ENCODE results near the gene WDR62. TPM values are rescaled to one million over a fixed set of nuclear protein-coding genes. Genes with fewer than 3 reads are reported as not detected.

Gene WDR62
- total and polyA plus RNA-seq, 5 experiments from 2014 or later: 0.13 to 2.5 (median 1.1) TPM; not detected in 1

DNA sequence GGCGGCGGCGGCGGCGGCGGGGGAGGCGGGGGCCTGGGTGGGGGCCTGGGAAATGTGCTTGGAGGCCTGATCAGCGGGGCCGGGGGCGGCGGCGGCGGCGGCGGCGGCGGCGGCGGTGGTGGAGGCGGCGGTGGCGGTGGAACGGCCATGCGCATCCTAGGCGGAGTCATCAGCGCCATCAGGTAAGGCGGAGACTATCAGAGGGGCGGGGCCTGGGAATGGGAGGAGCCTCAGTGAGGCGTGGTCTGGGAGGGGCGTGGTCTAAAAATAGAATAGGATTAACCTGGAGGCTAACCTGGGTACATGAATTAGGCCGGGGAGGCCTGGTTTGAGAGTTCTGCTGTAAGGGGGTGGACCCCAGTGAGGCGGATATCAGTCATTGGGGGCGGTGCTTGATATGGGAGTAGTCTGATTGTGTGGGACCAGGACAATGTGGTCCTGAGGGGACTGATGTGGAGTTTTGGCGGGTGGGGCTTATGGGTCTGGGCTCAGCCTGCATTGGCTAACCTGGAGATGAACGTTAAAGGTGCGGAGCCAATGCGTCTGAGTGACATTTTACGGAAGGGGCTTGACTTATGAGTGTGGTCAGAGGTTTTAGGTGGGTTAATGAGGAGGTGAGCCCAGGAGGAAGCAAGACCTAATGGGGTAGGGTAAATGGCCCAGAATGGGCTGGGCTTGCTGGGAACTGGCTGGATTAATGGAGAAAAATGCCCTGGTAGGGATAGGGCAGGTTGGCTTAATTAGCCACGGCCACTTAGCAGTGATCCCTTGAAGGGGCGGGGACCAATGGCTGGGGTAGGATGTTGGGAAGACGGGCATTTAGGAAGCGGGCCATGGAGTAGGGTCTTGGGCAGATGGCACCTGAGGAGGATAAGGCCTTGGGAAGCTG is 86.6 kb downstream of the WDR62 start:
- peaks cover 0 to 42% (median 12%) of the 10 kb centered on the region in 3 donors for H3K36me3 Mint-ChIP-seq
- peak overlapping the region; percentile 82 to 97 (median 95) for H3K27ac Mint-ChIP-seq
- POLR2A ChIA-PET: interaction anchor here (0.6 to 2.2 kb wide), 6 partner anchors 13 to 477 kb away, joined by 4 to 23 read pairs (median 8); partner anchors contain the start of genes POLR2I, TBCB, ZNF146 and ZNF565
- ATAC-seq: peak; percentile 70 to 77
- peak overlapping the region; percentile 92 to 96 (median 95) for H3K4me3 Mint-ChIP-seq
- H3K4me1 Mint-ChIP-seq: peaks cover 13 to 22% (median 19%) of the 10 kb centered on the region in 4 donors
- H3K9me3 Mint-ChIP-seq: peaks cover 0 to 2% (median 0%) of the 10 kb centered on the region in 9 donors
- peak; percentile 77 to 93 (median 90) for DNase-seq
- no peaks in the 10 kb centered on the region for H3K27me3 Mint-ChIP-seq

DNA sequence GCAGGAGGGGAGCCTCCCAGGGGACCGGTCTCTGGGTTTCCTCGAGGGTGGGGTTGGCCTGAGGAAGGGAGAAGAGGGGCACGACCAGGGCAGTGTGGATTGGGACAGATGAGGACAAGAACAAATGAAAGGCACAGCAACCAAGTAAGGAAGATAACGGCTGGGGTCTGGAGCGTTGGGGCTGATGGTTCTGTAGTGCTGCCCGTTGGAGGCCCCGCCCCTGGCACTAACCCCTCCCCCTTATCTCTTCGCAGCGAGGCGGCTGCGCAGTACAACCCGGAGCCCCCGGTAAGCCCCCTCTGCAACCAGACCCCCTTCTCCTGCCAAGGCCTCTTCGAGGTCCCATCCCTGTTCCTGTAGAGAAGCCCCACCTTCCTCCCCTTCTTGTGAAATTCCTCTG is 87.3 kb downstream of the WDR62 start:
- Mint-ChIP-seq H3K4me3 (peak overlapping the region in 4 of 10 donors; percentile 93 to 96 (median 95)), H3K36me3 (peaks cover 0 to 50% (median 13%) of the 10 kb centered on the region in 3 donors), H3K9me3 (peaks cover 0 to 2% (median 0%) of the 10 kb centered on the region in 9 donors), H3K27ac (peak overlapping the region in 8 of 10 donors; percentile 52 to 97 (median 93)), H3K4me1 (peaks cover 15 to 19% (median 19%) of the 10 kb centered on the region in 4 donors), H3K27me3 (no peaks in the 10 kb centered on the region)
- POLR2A ChIA-PET: no interaction called here
- DNase-seq: no peak
- ATAC-seq: no peak

DNA sequence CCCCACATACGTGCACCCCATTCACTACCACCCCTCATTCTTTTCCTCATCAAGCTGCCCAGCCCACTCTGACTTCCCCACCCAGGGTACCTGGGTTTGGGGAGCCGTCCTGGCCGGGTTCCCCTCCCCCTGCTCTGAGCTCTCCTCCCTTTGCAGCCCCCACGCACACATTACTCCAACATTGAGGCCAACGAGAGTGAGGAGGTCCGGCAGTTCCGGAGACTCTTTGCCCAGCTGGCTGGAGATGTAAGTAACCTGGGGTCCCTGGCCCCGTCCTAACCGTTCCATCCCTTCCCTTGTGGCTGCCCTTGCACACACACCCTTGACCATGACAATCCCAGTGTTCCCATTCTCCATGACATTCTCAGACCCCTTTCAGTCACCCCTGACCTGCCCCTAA is 87.8 kb downstream of the WDR62 start:
- Mint-ChIP-seq H3K27me3 (no peaks in the 10 kb centered on the region), H3K27ac (peak overlapping the region in 5 of 10 donors; percentile 32 to 77 (median 45)), H3K9me3 (peaks cover 0 to 2% (median 0%) of the 10 kb centered on the region in 9 donors), H3K36me3 (peaks cover 0 to 54% (median 15%) of the 10 kb centered on the region in 3 donors), H3K4me3 (peak overlapping the region in 4 of 10 donors; percentile 6 to 95 (median 58)), H3K4me1 (peaks cover 15 to 19% (median 19%) of the 10 kb centered on the region in 4 donors)
- POLR2A ChIA-PET: no interaction called here
- ATAC-seq: no peak
- no peak for DNase-seq

DNA sequence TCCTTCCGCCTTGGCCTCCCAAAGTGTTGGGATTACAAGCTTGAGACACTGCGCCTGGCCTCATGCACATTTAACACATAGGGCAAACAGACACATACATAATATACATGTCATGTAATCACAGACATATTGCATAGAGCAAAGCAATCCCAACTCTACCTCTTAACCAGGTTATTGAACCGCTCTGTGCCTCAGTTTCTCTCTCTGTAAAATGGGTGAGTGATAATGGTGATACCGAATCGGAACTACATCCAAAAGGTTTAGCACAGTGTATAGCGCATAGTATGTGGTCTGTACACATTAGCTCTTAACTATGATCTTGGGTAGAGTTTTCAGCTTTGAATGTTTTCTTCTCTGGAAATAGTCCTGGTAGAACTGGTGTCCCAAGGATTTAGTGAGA is 89.9 kb downstream of the WDR62 start:
- POLR2A ChIA-PET: interaction anchor here (1.0 kb wide), 2 partner anchors 17 to 205 kb away, joined by 3 read pairs; no protein-coding TSS in a partner anchor
- no peak for DNase-seq

DNA sequence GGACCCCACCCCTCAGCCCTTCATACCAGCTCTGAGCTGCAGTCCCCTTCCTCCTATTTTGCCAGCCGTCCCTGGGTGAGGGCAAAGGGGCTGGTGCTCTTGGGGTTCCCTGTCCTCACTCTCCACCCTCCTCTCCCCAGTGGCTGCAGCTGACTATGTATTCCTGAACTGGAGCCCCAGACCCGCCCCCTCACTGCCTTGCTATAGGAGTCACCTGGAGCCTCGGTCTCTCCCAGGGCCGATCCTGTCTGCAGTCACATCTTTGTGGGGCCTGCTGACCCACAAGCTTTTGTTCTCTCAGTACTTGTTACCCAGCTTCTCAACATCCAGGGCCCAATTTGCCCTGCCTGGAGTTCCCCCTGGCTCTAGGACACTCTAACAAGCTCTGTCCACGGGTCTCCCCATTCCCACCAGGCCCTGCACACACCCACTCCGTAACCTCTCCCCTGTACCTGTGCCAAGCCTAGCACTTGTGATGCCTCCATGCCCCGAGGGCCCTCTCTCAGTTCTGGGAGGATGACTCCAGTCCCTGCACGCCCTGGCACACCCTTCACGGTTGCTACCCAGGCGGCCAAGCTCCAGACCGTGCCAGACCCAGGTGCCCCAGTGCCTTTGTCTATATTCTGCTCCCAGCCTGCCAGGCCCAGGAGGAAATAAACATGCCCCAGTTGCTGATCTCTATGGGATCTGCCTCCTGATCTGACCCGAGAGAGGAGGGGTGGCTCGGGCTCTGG is 95.1 kb downstream of the WDR62 start:
- ATAC-seq (no peak), DNase-seq (no peak)
- Mint-ChIP-seq H3K36me3 (peaks cover 0 to 67% (median 20%) of the 10 kb centered on the region in 3 donors), H3K27ac (peak overlapping the region in 1 of 10 donors; percentile 29), H3K4me1 (peaks cover 2 to 8% (median 6%) of the 10 kb centered on the region in 4 donors), H3K27me3 (no peaks in the 10 kb centered on the region), H3K4me3 (peak overlapping the region in 1 of 10 donors; percentile 18), H3K9me3 (no peaks in the 10 kb centered on the region)
- POLR2A ChIA-PET: interaction anchor here (1.1 to 1.4 kb wide), 2 partner anchors 13 to 14 kb away, joined by 3 read pairs; no protein-coding TSS in a partner anchor

More for the DNA sequence above, 89.9 kb downstream of the WDR62 start:
- Mint-ChIP-seq H3K36me3 (peaks cover 0 to 75% (median 26%) of the 10 kb centered on the region in 3 donors), H3K4me1 (peaks cover 10 to 20% (median 17%) of the 10 kb centered on the region in 4 donors), H3K9me3 (peaks cover 0 to 2% (median 0%) of the 10 kb centered on the region in 9 donors), H3K27me3 (no peaks in the 10 kb centered on the region), H3K4me3 (no peak overlapping the region), H3K27ac (no peak overlapping the region)
- no peak for ATAC-seq

DNA sequence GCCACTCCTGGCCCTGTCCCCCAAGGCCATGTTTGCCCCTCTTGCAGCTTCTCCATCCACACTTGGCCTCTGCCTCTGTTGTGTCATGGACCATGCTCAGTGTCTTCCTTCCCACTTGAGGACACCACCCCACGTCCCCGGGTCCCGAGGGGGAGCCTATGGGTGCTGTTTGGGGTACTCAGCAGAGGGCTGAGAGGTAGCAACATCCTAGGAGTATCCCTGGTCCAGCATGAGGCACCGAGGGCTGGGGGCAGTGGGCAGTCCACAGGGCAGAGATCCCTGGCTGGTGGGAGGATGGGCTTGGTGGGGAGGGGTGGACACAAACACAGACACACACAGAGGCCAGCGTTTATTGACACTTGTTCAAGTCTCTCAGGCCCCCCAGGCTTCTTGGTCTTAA is 95.9 kb downstream of the WDR62 start:
- POLR2A ChIA-PET: interaction anchor here (1.4 kb wide), 1 partner anchor 13 kb away, joined by 3 read pairs; no protein-coding TSS in a partner anchor
- Mint-ChIP-seq H3K4me3 (no peak overlapping the region), H3K36me3 (peaks cover 0 to 60% (median 20%) of the 10 kb centered on the region in 3 donors), H3K4me1 (peaks cover 2 to 11% (median 6%) of the 10 kb centered on the region in 4 donors), H3K9me3 (no peaks in the 10 kb centered on the region), H3K27me3 (no peaks in the 10 kb centered on the region), H3K27ac (no peak overlapping the region)
- DNase-seq (no peak), ATAC-seq (no peak)

DNA sequence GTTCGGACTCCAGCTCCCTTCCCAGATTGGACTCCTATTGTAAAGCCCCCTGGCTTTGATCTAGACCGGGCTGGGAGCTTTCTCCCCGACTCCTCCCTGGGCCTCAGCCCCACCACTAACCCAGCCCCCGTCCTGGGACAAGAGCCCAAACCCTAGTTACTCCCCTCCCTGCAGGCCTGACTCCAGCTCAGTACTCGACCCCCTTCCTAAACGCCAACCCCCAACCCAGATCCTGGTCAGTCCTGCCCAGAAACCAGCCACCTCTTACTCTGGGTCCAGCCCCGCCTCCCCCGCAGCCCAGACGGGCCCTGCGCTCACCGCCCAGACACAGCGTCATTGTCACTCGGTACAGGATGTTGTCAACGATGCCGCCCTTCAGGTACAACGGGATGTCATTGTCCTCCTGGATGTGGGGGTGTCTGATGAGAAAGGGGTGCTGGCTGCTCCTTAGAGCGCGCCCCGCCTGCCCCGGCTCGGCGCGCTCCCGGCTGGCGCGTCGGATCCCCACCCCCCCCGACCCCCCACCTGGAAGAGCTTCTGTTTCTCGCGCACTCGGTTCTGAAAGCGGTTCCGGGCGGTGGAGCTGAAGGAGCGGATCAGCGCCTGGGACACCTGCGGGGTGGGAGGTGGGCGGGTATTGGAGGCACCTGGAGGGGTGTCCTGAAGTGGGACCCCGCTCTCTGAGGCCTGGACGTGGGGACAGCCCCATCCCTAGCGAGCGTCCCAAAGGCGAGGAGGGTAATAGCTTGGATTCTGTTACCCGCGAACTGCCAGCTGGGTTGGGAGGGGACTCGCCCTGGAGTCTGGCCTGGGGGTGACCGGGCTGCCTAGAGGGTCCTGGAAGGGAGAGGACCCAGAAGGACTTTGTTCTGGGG is 96.7 kb downstream of the WDR62 start:
- Mint-ChIP-seq H3K27ac (peak overlapping the region in 1 of 10 donors; percentile 17), H3K4me3 (no peak overlapping the region), H3K27me3 (no peaks in the 10 kb centered on the region), H3K9me3 (no peaks in the 10 kb centered on the region), H3K36me3 (peaks cover 0 to 52% (median 20%) of the 10 kb centered on the region in 3 donors), H3K4me1 (peaks cover 2 to 10% (median 6%) of the 10 kb centered on the region in 4 donors)
- DNase-seq: no peak
- POLR2A ChIA-PET: interaction anchor here (0.6 to 1.4 kb wide), 2 partner anchors 13 to 30 kb away, joined by 3 to 4 read pairs; no protein-coding TSS in a partner anchor
- no peak for ATAC-seq

DNA sequence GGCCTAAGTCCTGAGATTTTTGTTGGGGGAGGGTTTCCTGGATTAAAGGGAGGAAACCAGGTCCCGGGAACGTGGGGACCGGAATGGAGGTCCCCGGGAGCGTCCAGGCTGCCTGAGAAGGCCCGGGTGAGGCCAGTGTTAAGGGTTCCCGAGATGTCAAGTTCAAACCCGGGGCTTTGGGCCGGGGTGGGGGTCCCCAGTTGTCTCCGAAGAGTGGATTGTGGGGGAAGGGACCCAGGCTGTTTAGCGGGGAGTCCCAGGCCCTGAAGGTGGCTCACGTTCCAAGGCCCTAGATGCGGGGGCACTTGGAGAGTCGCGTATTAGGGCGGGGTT is 97.3 kb downstream of the WDR62 start:
- peaks cover 2 to 8% (median 6%) of the 10 kb centered on the region in 4 donors for H3K4me1 Mint-ChIP-seq
- H3K27ac Mint-ChIP-seq: peak overlapping the region in 1 of 10 donors; percentile 17
- no peak for DNase-seq
- H3K9me3 Mint-ChIP-seq: no peaks in the 10 kb centered on the region
- POLR2A ChIA-PET: no interaction called here
- H3K4me3 Mint-ChIP-seq: no peak overlapping the region
- ATAC-seq: no peak
- H3K36me3 Mint-ChIP-seq: peaks cover 0 to 46% (median 20%) of the 10 kb centered on the region in 3 donors
- no peaks in the 10 kb centered on the region for H3K27me3 Mint-ChIP-seq

DNA sequence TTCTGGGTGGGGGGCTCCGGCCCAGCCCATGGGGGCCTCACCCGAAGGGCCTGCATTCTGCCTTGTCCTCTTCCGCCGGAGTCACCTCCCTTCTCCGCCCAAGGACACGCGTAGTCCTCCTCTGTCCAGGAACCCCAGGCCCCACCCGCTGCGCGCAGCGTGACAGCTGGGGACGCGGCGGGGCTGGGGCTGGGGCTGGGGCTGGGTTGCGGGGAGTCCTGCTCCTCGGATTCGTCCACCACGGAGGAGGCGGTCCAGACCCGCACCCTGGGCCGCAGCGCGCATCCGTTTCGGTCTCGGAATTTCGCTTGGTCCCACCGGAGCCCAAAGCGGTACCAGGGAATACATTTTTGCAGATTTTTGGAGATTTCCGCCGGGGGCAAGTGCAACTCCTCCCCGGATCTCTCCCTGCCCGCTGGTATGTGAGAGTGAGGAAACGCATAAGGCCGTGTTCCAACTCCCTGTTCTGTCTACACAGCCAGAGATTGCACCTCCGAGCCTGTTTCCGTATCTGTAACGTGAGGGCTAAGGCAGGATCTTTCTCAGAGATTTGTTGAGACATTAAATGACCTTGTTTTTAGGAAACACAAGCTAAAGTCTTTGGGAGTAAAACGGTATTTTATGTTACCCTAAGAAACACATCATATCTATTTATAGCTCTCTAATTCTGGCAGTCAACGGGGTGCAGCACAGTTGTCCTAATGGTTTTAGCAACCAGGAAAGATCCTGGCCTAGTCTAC is 97.8 kb downstream of the WDR62 start, which contains the start of gene COX7A1:
COX7A1 (minus strand) TSS at position 96 of the 740 bp plus-strand sequence; CDS start at position 56, 40 bp downstream.
- H3K4me3 Mint-ChIP-seq: no peak within 1 kb of the TSS
- DNase-seq: no peak
- H3K36me3 Mint-ChIP-seq: peaks cover 0 to 40% (median 17%) of the 10 kb centered on the region in 3 donors
- no peaks in the 10 kb centered on the region for H3K27me3 Mint-ChIP-seq
- POLR2A ChIA-PET: interaction anchor here (0.7 kb wide), 1 partner anchor 42 kb away, joined by 3 read pairs; the partner anchor contains the start of gene OVOL3
- ATAC-seq: no peak
- peaks cover 2 to 10% (median 6%) of the 10 kb centered on the region in 4 donors for H3K4me1 Mint-ChIP-seq
- H3K9me3 Mint-ChIP-seq: no peaks in the 10 kb centered on the region
- H3K27ac Mint-ChIP-seq: peak within 1 kb of the TSS in 2 of 10 donors; percentile 17 to 79

DNA sequence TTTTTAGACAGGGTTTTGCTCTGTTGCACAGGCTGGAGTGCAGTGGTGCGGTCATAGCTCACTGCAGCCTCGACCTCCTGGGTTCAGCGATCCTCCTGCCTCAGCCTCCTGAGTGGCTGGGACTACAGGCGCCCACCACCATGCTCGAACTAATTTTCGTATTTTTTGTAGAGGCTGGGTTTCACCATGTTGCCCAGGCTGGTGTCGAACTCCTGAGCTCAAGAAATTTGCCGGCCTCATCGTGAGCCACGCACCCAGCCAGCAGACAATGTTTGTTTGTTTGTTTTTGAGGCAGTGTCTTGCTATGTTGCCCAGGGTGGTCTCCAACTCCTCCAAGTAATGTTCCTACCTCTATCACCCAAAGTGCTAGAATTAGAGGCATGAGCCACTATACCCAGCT is 98.4 kb downstream of the WDR62 start:
- POLR2A ChIA-PET: interaction anchor here (0.7 kb wide), 1 partner anchor 42 kb away, joined by 3 read pairs; the partner anchor contains the start of gene OVOL3

More for the DNA sequence above, 98.4 kb downstream of the WDR62 start:
- H3K4me3 Mint-ChIP-seq: no peak overlapping the region
- peak overlapping the region in 1 of 10 donors; percentile 79 for H3K27ac Mint-ChIP-seq
- ATAC-seq: no peak
- no peaks in the 10 kb centered on the region for H3K27me3 Mint-ChIP-seq
- DNase-seq: no peak
- peaks cover 2 to 14% (median 6%) of the 10 kb centered on the region in 4 donors for H3K4me1 Mint-ChIP-seq
- H3K36me3 Mint-ChIP-seq: peaks cover 0 to 37% (median 17%) of the 10 kb centered on the region in 3 donors
- no peaks in the 10 kb centered on the region for H3K9me3 Mint-ChIP-seq

Data from naive thymus-derived CD8-positive, alpha-beta T cell (primary cell).